ENCODE measurements around the gene OPALIN.

OPALIN gene

GRCh38 chr10:96358851-96359540 lies at the start of gene OPALIN:
TSS of gene OPALIN (minus strand) at chr10:96359002. CDS start at chr10:96358896, 106 bp downstream.
- DNase-seq (ENCODE audit: low read depth, low spot score): no peak

DNA sequence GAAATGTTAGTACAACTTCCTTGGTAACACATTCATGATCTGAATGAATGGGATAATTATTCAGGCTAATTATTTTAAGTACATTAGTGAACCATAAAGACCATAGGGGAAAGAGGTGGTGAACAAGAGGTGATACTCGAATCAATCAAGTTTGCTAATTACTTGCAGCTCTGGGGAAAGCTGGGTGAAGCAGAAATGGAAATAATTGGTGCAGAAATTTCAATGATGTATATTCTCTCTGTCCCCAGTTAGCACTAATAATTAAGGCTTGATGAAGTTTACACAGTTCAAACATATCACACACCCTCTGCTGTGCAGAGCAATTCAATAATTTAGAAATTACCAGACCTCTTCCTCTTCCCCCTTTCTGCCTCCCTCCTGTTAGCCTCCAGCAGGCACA lies 49.4 kb upstream of the OPALIN start:
- DNase-seq (ENCODE audit: low read depth, low spot score): no peak

- no peak for DNase-seq (ENCODE audit: low read depth, low spot score)
These were observed 48.8 kb upstream of the OPALIN start for GRCh38 chr10:96407560-96408069.

DNA sequence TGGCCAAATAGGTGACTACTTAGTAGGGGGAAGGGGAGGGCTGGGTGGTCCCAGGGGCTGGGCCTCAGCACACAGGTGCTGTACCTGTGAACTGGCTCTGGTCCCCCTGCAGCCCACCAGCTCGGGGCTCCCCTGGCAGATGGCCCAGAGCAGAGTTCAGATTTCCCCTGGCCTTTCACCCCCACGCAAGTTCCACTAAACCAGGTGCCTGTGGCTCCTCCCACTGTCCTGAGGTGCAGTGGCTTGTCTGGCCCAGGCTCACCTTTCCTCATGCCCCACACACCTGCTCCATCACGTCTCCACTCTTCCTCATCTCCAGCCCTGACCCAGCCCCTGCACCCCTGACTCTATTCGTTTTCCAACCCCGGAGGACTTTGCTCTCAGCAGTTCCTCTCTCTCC lies 47.3 kb upstream of the OPALIN start:
- no peak for DNase-seq (ENCODE audit: low read depth, low spot score)

- DNase-seq (ENCODE audit: low read depth, low spot score): no peak
These were observed 43.9 kb upstream of the OPALIN start for GRCh38 chr10:96402417-96403305.

GRCh38 chr10:96401036-96401435 lies 42.2 kb upstream of the OPALIN start:
- no peak for DNase-seq (ENCODE audit: low read depth, low spot score)

- DNase-seq (ENCODE audit: low read depth, low spot score): no peak
These were observed 41.7 kb upstream of the OPALIN start for GRCh38 chr10:96400465-96400864.

DNA sequence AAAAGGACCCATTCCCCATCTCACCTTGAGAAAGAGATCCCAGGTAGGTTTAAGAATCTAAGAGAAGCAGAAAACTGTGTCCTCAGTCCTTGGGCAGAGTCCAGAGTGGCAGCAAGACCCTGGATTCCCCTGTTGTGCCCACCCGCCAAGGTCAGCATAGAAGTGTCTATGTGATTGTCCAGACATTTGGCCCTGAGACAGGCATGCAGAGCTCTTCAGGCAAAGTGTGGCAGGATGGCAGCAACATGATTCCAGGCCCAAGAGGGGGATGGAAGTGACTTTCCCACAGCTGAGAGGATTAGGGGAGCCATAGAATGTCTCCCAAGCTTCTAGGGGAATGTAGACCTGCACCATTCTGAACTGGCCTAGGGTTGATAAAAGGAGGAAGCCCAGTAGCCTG lies 39.1 kb upstream of the OPALIN start:
- no peak for DNase-seq (ENCODE audit: low read depth, low spot score)

DNA sequence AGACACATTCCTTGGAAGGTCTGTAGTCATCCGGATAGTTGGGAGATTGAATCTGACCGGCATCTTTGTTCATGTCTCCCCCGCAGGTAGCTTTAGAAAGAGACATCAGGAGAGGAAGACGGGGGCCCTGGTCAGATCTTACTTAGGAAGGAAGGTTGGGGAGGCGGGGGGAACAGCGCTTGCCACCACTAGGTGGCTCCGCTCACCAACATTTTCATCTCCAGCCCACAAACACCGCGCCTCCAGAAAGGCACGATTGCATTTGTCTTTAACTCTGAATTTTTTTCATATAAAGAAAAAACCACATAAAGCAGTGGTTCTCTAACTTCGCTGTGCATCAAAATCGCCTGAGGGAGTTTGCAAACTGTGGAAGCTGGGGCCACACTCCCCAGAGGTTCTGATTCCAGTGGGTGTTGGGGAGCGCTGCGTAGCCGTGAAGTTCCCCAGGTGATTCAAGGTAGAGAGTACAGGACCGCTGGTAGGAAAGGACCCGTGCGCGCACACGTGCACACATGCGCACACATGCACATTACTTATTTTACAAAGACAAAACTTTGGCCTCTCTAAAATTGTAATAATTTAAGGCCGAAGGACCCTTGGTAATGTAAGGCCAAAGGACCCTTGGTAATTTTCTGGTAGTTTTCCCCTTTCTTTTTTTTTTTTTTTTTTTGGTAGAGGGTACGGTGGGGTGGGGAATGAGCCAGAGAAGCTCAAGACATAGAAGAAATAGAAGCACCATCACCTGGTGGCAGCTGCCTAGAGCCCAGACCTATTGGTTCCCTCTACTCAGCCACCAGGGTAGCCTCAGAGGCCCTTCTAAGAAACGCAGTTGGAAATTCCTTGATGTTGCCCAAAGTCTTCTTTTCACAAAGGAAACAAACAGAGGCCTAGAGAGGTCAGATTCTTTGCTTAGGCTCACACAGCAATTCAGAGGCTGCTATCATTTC lies 37.4 kb upstream of the OPALIN start:
- DNase-seq (ENCODE audit: low read depth, low spot score): peak; percentile 49

GRCh38 chr10:96390460-96390864 lies 31.7 kb upstream of the OPALIN start:
- DNase-seq (ENCODE audit: low read depth, low spot score): no peak

GRCh38 chr10:96389785-96390184 lies 31.0 kb upstream of the OPALIN start:
- no peak for DNase-seq (ENCODE audit: low read depth, low spot score)

GRCh38 chr10:96387601-96388000 lies 28.8 kb upstream of the OPALIN start:
- DNase-seq (ENCODE audit: low read depth, low spot score): no peak

GRCh38 chr10:96387161-96387560 lies 28.4 kb upstream of the OPALIN start:
- DNase-seq (ENCODE audit: low read depth, low spot score): no peak

- DNase-seq (ENCODE audit: low read depth, low spot score): no peak
These were observed 25.7 kb upstream of the OPALIN start for GRCh38 chr10:96384506-96384905.

DNA sequence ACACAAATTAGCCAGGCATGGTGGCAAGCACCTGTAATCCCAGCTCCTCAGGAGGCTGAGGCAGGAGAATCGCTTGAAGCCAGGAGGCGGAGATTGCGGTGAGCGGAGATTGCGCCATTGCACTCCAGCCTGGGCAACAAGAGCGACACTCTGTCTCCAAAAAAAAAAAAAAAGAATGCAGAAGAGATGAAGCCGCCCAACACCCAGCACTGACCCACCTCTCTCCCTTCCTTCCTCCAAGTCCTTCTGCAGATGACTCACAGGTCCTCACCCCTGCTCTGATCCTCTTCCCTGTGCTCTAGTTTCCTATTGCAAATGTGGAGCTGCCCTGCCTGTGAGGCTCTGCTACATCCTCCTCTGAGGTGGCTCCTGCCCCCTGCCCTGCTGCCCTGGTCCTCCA lies 22.0 kb upstream of the OPALIN start:
- DNase-seq (ENCODE audit: low read depth, low spot score): no peak

- no peak for DNase-seq (ENCODE audit: low read depth, low spot score)
These were observed 21.0 kb upstream of the OPALIN start for GRCh38 chr10:96379758-96380157.

DNA sequence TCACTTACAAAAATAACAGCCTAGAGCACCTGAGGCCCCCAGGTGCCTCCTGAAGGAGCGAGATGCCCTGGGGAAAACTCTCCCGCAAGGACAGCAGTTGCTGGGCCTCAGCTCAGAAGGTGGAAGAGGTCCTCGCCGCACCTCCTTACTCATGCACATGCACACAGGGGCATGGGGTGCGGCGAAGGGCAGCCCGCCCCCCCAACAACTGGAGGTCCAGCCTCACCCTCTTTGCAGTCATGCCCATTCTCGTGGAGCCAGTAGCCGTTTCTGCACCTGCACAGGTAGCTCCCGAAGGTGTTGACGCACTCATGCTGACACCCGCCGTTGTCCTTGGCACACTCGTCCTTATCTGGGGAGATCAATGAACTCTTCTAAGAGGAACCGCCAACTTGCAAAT lies 19.9 kb upstream of the OPALIN start:
- DNase-seq (ENCODE audit: low read depth, low spot score): no peak

DNA sequence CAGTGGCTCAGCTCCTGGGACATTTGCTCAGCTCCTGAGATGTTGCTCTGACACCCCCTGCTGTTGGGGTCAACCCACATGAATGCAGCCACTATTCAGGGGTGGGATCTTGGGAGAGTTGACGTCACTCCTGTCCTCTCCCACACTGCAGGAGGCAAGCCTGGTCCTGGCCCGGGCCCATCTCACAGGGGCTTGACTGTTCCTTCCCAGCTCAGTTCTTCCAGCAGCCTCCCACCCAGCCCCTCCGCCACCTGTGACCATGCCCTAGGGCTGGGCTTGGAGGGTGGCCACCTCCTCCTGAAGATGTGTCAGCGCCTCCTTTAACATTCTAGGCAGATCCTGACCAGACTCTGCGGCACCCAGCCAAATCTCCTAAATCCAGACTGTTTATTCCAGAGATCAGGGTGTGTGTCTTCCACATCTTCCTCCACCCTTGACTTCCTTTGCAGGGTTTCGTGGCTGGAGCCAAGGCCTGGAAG lies 19.1 kb upstream of the OPALIN start:
- DNase-seq (ENCODE audit: low read depth, low spot score): peak; percentile 49

DNA sequence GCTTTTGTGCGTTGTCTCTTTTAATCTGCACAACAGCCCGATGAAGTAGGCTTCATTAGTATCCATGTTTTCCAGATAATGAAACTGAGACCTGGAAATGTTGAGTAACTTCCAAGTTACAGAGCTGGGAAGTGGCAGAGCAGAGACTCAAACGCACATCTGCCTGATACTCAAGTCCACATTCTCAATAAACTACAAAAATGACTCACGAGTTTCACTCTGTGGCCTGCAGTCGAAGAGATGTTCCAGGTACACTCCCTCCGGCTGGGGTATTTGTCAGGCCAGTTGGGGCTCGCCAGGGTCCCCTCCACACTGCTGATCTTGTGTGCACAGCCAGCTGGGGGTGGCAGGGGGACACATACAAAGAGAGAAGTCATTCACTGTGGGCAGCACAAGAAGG lies 17.7 kb upstream of the OPALIN start:
- no peak for DNase-seq (ENCODE audit: low read depth, low spot score)

DNA sequence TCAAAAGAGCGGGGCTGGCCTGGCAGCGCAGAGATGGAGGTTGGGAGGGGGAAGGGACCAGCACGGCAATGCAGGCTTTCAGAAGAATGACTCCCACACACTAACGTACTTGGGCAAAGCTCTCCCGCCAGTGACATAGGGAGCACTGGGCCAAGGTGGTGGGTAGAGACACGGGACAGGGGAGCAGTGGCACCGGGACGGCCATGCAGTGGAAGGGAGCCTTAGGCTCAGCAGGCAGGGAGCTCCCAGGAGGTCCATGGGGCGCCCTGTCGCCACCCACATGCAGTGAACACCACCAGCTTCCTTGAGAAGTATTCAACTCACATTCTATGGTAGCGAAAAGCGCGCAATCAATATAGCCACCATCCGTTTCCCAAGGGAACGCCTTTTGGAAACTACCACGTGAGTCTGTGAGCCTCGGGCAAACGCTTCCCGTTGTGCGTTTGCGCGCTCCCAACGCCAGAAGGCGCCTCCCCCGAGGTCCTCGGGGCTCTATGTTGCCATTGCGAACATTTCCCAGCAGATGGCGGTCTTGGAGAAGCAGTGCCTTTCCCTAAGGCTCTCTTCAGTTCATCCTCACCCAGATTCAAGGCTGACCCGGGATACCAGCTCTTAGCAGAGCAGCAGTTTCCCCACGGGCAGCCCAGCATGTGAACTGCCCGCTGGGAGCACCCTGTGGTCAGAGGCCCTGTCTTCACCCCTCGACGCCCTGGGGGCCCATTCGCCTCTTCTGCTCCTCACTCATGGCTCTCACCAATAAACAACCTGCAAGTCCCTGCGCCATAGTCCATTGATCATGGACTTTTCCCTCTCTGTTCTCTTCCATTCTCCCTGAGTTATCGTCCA lies 16.4 kb upstream of the OPALIN start:
- peak; percentile 76 for DNase-seq (ENCODE audit: low read depth, low spot score)

GRCh38 chr10:96374639-96374984 lies 15.8 kb upstream of the OPALIN start:
- DNase-seq (ENCODE audit: low read depth, low spot score): no peak
